GM18499 (cell line): ENCODE measurements around the gene PRR23E.

ENCODE experiments used
- ATAC-seq: cut with Tn5 transposase; IDR thresholded peaks from one replicate; pipeline ENCODE4 v1.9.1; 2021; ENCODE audit warnings: moderate number of reproducible peaks; ENCODE audit not compliant: insufficient read depth, unreplicated experiment

PRR23E gene, protein sequence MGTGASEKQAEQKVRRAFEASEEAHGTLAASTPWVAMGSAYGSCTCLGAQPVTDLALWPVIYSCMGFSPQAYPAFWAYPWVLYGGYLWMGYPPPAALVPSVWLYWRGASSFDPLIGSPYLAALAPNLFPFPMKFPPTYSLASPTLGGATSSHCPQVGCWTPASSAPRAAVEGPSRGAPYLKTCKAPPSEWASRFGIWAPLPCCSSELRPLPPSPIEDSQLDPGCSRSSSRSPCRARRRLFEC

DNA sequence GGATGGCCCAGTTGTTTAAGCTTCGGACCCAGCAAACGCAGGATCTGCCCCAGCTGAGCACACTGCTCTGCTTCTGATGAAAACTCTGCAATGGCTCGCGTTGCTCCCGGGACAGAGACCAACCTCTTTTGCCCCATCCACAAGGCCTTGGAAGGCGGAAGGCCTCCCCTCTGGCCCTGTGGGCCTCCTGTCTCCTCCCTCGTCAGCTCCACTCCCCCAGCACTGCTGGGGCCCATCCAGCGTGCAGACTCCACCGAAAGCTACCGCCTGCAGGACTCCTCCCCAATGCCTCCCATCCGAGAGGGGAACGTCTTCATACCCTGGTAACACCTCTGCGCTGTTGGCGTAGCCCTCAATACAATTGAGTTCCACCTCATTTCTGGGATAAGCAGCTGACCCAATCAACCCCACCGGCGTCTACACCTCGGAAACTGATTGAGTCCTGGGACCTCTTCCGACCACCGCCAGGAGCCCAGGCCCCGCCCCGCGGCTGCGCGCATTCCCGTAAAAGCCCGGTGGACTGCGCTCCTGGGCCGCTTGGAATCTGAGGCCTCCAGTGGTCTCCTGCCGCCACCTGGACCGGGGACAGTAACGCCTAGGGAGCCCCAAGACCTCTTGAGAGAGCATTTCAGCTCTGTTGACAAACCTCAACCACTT lies at the start of gene PRR23E:
Gene PRR23E (plus strand): TSS at position 556 of the 657 bp plus-strand sequence. CDS start 3,555 bp downstream, outside the sequence.
- ATAC-seq = no peak

DNA sequence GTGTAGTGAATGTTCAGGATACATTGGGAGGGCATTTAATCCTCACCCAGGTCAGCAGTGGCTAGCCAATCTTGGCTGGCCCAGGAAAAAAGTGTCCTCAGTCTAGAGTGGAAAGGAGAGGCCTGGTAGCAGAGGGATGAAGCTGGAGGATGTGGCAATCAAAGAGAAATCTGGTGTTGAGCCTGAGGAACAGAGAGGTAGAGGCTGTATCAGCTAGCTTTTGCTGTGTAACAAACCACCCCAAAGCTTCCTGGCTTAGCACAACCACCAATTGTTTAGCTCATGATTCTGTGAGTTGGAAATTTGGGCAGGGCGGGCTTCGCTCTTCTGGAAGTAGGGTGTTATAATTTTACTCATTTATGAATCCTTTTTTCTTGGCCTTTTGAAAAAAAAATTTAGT lies 49.8 kb upstream of the PRR23E start:
- no peak for ATAC-seq

DNA sequence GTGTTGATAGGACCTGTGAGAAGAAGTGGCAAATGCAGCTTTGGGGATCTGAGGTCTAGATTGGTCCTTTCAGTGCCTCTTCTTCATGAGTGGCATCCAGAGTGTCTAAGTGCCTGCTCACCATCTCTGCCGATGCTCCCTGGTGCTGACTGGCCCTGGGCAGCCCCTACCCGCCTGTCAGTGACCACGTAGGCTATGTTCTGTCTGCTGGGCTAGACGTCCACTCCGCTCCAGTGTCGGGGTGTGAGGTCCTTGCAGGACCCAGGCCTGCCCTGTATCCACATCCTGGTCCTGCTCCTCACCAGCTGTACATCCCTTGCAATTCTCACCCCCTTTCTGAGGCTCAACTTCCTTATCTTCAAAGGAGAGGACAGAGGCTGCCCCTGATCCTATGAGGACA lies 48.3 kb upstream of the PRR23E start:
- no peak for ATAC-seq

DNA sequence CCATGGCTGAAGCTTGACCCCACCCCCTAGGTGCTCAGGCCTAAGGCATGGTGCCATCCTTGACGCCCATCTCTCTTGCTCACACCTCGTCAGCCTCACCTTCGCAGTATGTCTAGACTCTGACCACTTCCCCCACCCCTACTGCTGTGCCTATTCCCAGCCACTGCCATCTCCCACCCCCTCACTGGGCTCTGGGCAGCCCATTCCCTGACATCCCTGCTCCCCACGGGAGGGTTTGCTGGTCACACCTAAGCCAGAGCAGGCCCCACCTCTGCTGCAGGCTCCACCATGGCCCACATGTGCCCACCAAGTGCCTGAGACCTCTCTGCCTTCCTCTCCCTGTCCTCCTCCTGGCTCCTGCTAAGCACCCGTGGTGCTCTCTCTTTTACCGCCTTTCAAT lies 47.7 kb upstream of the PRR23E start:
- ATAC-seq = no peak

DNA sequence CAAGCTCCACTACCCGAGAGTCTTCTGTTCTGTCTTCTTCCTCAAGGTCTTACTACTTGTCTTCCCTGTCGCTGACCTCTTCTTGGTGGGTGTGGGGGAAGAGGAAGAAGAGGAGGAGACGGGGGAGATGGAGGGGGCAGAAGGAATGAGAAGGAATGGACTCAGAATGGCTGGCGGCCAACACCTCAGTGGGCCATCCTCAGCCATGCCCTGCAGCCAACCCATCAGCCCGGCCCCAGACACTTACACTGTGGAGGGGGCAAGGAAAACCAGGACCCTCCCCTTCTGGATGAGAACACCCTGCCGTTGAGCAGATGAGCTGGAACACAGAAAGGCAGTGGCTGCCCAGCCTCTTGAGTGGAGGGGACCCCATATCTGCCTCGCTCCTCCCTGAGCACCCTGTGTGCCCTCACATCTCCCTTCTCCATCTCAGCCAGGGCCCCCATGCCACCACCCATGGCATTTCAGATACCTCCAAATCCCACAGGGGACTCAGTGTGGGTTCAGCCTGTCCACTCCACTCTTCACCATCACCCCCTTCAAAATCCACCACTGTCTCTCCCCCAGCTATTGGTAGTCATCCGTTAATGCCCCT lies 45.5 kb upstream of the PRR23E start:
- ATAC-seq = no peak

DNA sequence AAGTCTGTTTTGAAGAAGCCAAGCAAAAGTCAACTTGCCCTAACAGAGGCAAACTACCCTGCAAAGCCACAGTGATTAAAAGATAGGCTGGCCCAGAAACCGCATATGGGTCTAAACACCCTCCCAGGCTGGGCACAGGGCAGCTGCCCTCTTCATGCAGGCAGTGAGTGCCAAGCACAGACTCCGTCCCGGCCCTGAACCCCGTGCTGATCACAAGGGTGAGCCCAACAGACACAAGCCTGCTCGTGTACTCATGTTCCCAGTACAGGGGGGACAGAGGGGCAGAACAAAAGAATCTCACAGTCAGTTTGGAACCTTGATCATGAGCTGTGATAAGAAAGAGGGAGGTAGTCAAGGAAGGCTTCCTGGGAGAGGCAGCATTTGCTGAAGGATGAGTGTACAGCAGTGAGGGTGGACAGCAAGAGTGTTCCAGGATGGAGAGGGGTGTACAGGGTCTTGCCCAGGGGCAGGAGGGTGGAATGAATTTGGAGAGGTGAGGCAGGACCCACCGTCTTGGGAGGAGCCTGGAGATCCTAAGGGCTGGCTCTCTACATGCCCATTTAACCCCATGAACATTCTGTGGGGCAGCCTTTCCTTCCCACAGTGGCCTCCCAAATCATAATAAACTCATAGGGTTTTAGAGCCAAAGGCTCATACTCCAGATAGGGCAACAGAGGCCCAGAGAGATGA lies 43.2 kb upstream of the PRR23E start:
- no peak for ATAC-seq

DNA sequence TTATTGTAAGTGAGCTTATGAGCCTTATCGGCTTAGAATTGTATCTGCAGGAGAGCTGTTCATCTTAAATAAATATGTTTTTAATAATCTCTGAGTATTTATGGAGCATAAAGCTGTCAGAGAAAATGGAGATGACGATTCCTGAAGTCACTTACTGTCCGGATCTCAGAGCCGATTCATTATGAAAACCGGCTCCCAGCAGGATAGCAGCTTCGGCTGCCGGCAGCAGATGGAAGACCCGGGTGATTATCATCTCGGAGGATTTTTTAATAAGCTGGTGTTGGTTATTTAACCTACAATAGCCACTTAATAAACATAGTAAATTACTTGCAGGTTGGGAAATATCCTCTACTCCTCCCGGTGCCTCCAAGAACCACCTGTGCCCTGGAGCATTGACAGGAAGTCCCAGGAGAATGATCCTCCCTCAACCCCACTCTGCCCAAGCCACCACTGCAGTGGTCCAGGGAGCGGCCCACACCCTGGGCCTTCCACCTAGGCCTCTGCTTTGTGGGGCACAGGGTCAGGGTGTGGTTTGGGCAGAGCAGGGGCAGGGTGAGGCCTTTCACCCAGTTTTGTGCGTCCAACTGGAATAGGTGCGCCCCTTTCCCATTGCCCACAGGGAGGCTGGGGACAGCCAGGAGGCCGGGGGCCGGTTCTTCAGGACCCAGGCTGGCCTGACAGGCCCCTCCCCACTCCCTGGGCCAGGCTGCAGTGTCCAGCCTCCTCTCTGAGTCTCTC lies 42.2 kb upstream of the PRR23E start:
- no peak for ATAC-seq

DNA sequence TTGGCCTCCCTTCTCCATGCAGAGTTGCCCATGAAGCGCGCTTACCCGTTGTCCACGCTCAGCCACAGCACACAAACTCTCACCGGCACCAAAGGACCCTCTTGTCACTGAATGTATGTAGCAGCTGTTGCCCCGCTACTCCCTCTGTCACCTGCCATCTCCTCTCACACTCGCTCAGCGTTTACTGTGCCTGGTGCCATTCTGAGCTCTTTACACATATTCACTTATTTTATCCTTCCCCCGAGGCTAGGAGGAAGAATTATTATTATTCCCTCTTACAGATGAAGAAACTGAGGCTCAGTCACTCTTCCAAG lies 41.7 kb upstream of the PRR23E start:
- ATAC-seq = no peak

DNA sequence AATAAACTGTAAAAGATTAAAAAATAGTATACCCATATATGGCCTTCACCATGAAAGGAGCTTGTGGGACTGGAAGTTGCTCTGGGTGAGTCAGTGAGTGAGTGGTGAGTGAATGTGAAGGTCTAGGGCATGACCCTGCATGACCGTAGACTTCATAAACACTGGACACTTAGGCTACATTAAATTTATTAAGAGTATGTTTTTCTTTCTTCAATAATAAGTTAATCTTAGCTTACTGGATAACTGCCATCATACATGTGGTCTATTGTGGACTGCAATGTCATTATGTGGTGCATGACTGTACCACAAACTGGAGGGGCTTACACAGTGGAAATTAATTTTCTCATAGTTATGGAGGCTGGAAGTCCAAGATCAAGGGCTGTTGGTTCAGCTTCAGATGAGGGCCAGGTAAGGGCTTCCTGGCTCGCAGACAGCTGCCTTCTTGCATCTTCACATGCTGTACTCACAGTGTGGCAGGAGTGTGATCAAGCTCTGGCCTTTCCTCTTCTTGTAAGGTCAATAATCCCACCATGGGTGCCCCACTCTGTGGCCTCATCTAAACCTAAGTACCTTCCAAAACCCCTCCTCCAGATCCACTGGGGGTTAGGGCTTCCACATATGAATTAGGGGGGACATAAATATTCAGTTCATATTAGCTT lies 40.8 kb upstream of the PRR23E start:
- ATAC-seq = no peak

DNA sequence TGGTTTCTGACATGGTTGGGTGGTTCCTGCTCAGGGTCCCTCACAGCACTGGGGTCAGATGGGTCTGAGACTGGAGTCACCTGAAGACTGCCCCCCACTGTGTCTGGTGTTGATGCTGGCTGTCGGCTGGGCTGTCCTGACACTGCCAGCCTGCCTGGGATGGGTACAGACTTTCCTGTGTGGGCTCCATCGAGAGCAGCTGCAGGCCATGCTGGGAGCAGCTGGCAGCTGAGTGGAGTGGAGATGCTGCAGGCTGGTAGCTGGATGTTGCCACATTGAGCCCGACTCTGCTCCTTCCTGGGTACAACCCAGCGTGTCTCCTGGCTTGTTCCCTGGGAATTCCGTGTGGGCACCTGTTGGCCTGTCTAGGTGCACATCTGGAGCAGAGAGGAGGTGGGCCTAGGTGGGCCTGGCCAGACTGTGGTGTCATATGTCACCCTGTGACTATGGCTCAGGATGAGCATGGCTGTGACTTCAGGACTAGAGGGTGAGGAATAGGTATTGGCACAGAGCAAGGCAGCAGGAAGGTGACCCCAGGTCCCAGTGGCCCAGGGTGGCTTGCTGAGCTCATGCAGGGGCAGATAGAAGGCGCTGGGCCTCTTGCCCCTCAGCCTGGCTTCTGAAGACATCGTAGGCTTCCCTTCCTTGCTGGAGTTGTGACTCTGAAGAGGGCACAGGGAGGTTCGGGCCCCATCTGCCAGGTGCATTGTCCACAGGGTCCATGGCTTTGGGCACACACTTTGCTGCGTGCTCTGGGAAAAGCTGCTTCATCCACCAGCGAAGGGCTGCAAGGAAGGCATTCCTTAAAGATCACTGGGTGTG lies 40.0 kb upstream of the PRR23E start:
- ATAC-seq = no peak

DNA sequence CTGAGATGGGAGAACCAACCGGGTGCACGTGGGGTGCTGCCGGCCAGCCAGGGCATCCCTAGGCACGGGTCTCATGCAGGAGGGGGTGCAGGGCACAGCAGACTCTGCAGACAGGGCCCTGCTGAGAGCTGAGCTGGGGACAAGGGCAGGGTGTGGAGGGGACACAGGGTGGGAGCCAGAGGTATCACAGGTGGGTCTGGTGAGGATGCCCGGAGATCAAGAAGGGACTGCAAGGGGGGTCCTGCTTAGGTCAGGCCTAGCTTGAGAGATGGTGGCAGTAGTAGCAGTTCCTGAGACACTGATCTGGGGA lies 39.5 kb upstream of the PRR23E start:
- no peak for ATAC-seq

DNA sequence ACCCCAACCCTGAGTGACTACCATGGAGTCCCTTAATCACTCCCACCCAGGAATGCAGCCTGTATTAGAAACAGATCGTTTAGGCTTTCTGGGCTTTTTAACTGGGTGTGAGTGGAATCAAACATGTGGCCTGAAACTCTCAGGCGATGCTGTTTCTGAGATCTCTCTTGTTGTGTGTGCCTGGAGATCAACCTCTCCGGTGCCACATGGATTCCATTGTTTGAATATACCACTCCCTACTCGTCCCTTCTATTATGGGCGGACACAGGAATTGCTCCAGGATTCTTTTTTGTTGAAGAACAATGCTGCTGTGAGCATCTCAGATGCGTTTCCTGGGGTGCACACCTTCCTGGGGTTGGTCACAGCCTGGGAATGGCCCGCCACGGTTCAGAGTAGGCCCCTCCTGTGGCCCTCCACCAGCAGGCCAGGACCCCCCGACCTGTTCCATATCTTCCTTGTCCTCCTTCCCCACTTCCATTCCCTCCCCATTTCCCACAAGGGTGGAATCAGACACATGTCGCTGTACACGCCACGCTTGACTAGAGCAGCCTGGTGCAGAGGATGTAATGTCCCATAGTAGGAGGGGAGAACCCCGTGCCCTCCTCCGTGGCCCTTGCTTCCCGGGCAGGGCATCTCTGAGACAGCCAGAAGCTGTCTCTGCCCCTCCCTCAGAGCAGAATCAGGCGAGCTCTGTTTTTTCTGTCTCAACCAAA lies 36.4 kb upstream of the PRR23E start:
- no peak for ATAC-seq

DNA sequence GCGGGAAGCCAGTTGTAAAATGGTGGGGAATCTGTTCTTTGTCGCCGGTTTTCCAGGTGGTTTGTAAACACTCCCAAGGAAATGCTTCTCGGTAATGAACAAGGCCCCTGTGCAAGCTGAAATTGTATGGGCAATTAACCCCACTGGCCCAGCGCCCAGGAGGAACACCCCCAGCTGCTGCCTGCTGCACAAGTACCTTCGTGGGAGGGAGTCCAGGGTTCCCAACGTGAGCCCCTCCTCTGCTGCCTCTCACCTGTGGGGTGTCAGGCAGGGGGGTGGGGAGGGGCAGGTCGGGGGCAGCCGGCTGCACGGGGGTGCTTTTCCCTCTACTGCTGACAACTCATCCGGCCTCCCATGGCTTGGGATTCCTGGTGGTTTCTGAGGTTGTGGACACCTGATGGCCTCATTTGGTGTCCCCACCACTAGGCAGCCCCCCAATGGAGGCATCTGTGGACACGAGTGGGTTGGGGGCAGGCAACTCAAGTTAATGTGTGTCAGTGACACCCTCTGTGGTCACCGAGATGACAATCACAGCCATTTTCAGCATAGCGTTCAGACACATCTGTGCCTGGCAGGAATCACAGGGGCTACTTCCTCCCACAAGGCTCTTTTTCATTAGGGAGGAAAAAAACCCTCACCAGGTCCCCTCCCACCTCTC lies 35.6 kb upstream of the PRR23E start:
- no peak for ATAC-seq

DNA sequence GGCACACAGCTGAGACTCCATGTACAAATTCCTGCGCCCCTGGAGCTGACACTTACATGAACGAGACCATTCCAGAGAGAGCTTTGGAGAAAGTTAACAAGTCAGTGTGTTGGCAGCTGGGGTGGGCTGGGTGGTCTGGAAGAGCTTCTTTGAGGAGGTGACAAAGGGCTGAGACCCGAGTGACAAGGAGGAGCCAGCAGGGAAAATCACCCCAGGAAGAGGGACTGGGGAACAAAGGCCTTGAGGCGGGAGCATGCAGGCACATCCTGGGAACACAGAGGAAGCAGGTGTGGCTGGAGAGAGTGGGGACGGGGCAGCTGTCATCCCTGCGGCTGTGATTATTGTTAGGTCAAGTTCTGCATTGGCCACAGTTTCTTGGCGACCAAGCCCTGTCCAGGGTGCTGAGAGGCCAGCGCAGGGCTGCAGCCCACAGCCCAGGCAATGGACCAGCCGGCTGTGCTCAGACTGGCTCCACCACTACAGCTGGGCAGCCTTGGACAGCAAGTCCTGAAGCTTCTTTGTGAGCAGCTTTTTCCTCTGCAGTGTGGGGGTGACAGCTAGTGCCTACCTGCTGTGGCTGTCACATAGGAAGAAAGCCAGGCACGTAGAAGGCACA lies 34.2 kb upstream of the PRR23E start:
- no peak for ATAC-seq

DNA sequence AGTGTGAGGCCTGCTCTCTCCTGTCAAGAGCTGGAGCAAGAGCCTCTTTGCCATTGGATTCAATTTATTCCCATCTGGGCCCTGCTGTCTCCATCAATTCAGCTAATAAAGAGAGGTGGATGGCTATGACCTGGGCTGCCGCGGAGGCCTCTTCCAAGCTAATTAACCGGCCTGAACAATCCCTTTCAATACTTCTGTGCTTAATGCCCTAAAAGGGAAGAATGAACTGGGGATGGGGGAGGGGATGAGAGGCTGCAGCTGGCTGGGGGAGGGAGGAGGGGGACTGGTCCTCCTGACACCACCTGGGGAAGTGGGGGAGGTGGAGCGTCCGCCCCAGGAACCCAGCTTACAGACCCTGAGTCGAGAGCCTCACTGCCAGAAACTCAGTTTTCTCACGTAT lies 33.4 kb upstream of the PRR23E start:
- ATAC-seq = no peak

DNA sequence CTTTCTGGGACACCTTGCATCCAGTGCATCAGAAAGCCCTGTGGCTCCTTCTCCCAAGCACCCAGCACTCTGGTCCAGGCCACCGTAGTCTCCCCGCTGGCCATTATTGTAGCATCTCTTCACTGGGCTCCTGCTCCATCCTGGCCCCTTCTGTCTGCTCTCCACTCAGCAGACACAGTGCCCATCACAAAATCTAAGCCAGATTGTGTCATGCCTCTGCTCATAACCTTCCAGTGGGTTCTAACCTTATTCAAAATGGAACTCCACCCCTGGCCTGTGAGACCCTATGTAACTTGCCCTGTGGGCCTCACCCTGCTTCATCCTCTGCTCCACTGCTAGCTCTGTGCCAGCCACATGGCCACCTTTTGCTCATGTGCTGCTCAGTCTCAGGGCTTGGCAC lies 31.7 kb upstream of the PRR23E start:
- ATAC-seq = no peak

DNA sequence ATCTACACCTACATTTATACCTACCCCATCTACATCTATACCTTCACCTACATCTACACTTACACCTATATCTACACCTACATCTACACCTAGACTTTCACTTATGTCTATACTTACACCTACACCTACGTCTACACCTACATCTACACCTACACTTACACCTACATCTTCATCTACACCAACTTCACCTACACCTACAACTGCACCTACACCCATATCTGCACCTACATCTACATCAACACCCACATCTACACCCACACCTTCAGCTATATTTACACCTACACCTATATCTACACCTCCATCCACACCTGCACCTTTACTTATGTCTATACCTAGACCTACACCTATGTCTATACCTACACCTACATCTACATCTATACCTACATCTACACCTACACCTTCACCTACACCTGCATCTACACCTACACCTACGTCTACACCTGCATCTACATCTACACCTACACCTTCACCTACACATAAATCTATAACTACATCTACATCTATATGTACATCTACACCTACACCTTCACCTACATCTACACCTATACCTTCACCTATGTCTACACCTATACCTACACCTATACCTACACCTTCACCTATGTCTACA lies 30.9 kb upstream of the PRR23E start:
- ATAC-seq = no peak
